ENCODE measurements around the gene GPR17. TPM values are rescaled to one million over a fixed set of nuclear protein-coding genes. Genes with fewer than 3 reads are reported as not detected.

GPR17 gene
- total and polyA plus RNA-seq, 4 experiments from 2014 or later, result not detected

- Mint-ChIP-seq H3K36me3 (no peaks in the 10 kb centered on the region), H3K27ac (no peak overlapping the region), H3K9me3 (no peaks in the 10 kb centered on the region), H3K4me3 (no peak overlapping the region), H3K4me1 (peaks cover 2 to 26% (median 9%) of the 10 kb centered on the region in 4 donors), H3K27me3 (no peaks in the 10 kb centered on the region)
- Histone ChIP-seq H3K9me3 (ENCODE audit: control insufficient read depth in 1 of 2, low read length in 2 of 2) (no peaks in the 10 kb centered on the region), H3K4me1 (ENCODE audit: insufficient read depth, low read length) (peaks cover 21% of the 10 kb centered on the region), H3K27me3 (ENCODE audit: insufficient read depth, low read length) (no peaks in the 10 kb centered on the region), H3K27ac (ENCODE audit: low read depth, low read length) (no peak overlapping the region), H3K4me3 (ENCODE audit: low read length in 2 of 2) (no peak overlapping the region), H3K36me3 (ENCODE audit: insufficient read depth, low read length) (no peaks in the 10 kb centered on the region)
- no peak for DNase-seq
- ChIA-PET CTCF (ENCODE audit: partially characterized antibody) (interaction anchor here (0.6 to 1.8 kb wide), 2 partner anchors 18 to 41 kb away, joined by 3 read pairs; no protein-coding TSS in a partner anchor), POLR2A (ENCODE audit: partially characterized antibody) (no interaction called here)
- intact Hi-C loops (cut with micrococcal nuclease), result no loop called here
These were observed 13.9 kb upstream of the GPR17 start for GRCh38 chr2:127631997-127632581.

- Mint-ChIP-seq H3K9me3 (no peaks in the 10 kb centered on the region), H3K4me3 (no peak overlapping the region), H3K36me3 (no peaks in the 10 kb centered on the region), H3K27ac (peak overlapping the region in 1 of 7 donors; percentile 52), H3K27me3 (no peaks in the 10 kb centered on the region), H3K4me1 (peaks cover 3 to 32% (median 12%) of the 10 kb centered on the region in 4 donors)
- ChIA-PET CTCF (ENCODE audit: partially characterized antibody) (no interaction called here), POLR2A (ENCODE audit: partially characterized antibody) (no interaction called here)
- H3K36me3 ChIP-seq (ENCODE audit: insufficient read depth, low read length), result no peaks in the 10 kb centered on the region
- no peak overlapping the region for H3K27ac ChIP-seq (ENCODE audit: low read depth, low read length)
- intact Hi-C loops (cut with micrococcal nuclease), result no loop called here
- DNase-seq, result no peak
- H3K9me3 ChIP-seq (ENCODE audit: control insufficient read depth in 1 of 2, low read length in 2 of 2), result no peaks in the 10 kb centered on the region
- no peaks in the 10 kb centered on the region for H3K27me3 ChIP-seq (ENCODE audit: insufficient read depth, low read length)
- H3K4me1 ChIP-seq (ENCODE audit: insufficient read depth, low read length), result peaks cover 29% of the 10 kb centered on the region
- no peak overlapping the region for H3K4me3 ChIP-seq (ENCODE audit: low read length in 2 of 2)
These were observed 13.1 kb upstream of the GPR17 start for GRCh38 chr2:127632592-127633489.

- ChIA-PET POLR2A (ENCODE audit: partially characterized antibody) (no interaction called here), CTCF (ENCODE audit: partially characterized antibody) (no interaction called here)
- intact Hi-C loops (cut with micrococcal nuclease), result no loop called here
- Mint-ChIP-seq H3K4me3 (no peak overlapping the region), H3K27me3 (no peaks in the 10 kb centered on the region), H3K27ac (peak overlapping the region in 3 of 7 donors; percentile 23 to 52 (median 30)), H3K36me3 (no peaks in the 10 kb centered on the region), H3K4me1 (peaks cover 7 to 40% (median 18%) of the 10 kb centered on the region in 4 donors), H3K9me3 (no peaks in the 10 kb centered on the region)
- Histone ChIP-seq H3K27ac (ENCODE audit: low read depth, low read length) (no peak overlapping the region), H3K27me3 (ENCODE audit: insufficient read depth, low read length) (no peaks in the 10 kb centered on the region), H3K9me3 (ENCODE audit: control insufficient read depth in 1 of 2, low read length in 2 of 2) (no peaks in the 10 kb centered on the region), H3K36me3 (ENCODE audit: insufficient read depth, low read length) (no peaks in the 10 kb centered on the region), H3K4me3 (ENCODE audit: low read length in 2 of 2) (no peak overlapping the region), H3K4me1 (ENCODE audit: insufficient read depth, low read length) (peaks cover 36% of the 10 kb centered on the region)
- DNase-seq, result no peak
These were observed 12.3 kb upstream of the GPR17 start for GRCh38 chr2:127633556-127634065.

- H3K36me3 Mint-ChIP-seq, result no peaks in the 10 kb centered on the region
These were observed 11.8 kb upstream of the GPR17 start for GRCh38 chr2:127634066-127634617.

GRCh38 chr2:127634626-127635379 lies 11.2 kb upstream of the GPR17 start:
- Histone ChIP-seq H3K4me3 (ENCODE audit: low read length in 2 of 2) (no peak overlapping the region), H3K4me1 (ENCODE audit: insufficient read depth, low read length) (peaks cover 48% of the 10 kb centered on the region), H3K36me3 (ENCODE audit: insufficient read depth, low read length) (no peaks in the 10 kb centered on the region), H3K27ac (ENCODE audit: low read depth, low read length) (no peak overlapping the region), H3K27me3 (ENCODE audit: insufficient read depth, low read length) (no peaks in the 10 kb centered on the region), H3K9me3 (ENCODE audit: control insufficient read depth in 1 of 2, low read length in 2 of 2) (no peaks in the 10 kb centered on the region)
- POLR2A ChIA-PET (ENCODE audit: partially characterized antibody), result no interaction called here
- no peaks in the 10 kb centered on the region for H3K36me3 Mint-ChIP-seq
- peaks cover 9 to 52% (median 26%) of the 10 kb centered on the region in 4 donors for H3K4me1 Mint-ChIP-seq
- no peak overlapping the region for H3K4me3 Mint-ChIP-seq
- H3K27ac Mint-ChIP-seq, result peak overlapping the region in 1 of 7 donors; percentile 42
- no peaks in the 10 kb centered on the region for H3K9me3 Mint-ChIP-seq
- intact Hi-C loops (cut with micrococcal nuclease), result no loop called here
- no peaks in the 10 kb centered on the region for H3K27me3 Mint-ChIP-seq
- CTCF ChIA-PET (ENCODE audit: partially characterized antibody), result no interaction called here
- no peak for DNase-seq

More at GRCh38 chr2:127634066-127634617, 11.8 kb upstream of the GPR17 start:
- Mint-ChIP-seq H3K4me3 (no peak overlapping the region), H3K9me3 (no peaks in the 10 kb centered on the region), H3K27me3 (no peaks in the 10 kb centered on the region), H3K27ac (peak overlapping the region in 2 of 7 donors; percentile 23 to 30), H3K4me1 (peaks cover 9 to 45% (median 22%) of the 10 kb centered on the region in 4 donors)
- intact Hi-C loops (cut with micrococcal nuclease), result no loop called here
- Histone ChIP-seq H3K27ac (ENCODE audit: low read depth, low read length) (no peak overlapping the region), H3K9me3 (ENCODE audit: control insufficient read depth in 1 of 2, low read length in 2 of 2) (no peaks in the 10 kb centered on the region), H3K4me1 (ENCODE audit: insufficient read depth, low read length) (peaks cover 42% of the 10 kb centered on the region), H3K4me3 (ENCODE audit: low read length in 2 of 2) (no peak overlapping the region), H3K36me3 (ENCODE audit: insufficient read depth, low read length) (no peaks in the 10 kb centered on the region), H3K27me3 (ENCODE audit: insufficient read depth, low read length) (no peaks in the 10 kb centered on the region)
- DNase-seq, result no peak
- ChIA-PET POLR2A (ENCODE audit: partially characterized antibody) (no interaction called here), CTCF (ENCODE audit: partially characterized antibody) (no interaction called here)

- no peak overlapping the region for H3K4me3 Mint-ChIP-seq
- Histone ChIP-seq H3K36me3 (ENCODE audit: insufficient read depth, low read length) (no peaks in the 10 kb centered on the region), H3K4me3 (ENCODE audit: low read length in 2 of 2) (no peak overlapping the region), H3K4me1 (ENCODE audit: insufficient read depth, low read length) (peaks cover 56% of the 10 kb centered on the region), H3K27ac (ENCODE audit: low read depth, low read length) (no peak overlapping the region), H3K9me3 (ENCODE audit: control insufficient read depth in 1 of 2, low read length in 2 of 2) (no peaks in the 10 kb centered on the region), H3K27me3 (ENCODE audit: insufficient read depth, low read length) (no peaks in the 10 kb centered on the region)
- peaks cover 9 to 60% (median 31%) of the 10 kb centered on the region in 4 donors for H3K4me1 Mint-ChIP-seq
- ChIA-PET CTCF (ENCODE audit: partially characterized antibody) (no interaction called here), POLR2A (ENCODE audit: partially characterized antibody) (no interaction called here)
- intact Hi-C loops (cut with micrococcal nuclease), result no loop called here
- H3K9me3 Mint-ChIP-seq, result no peaks in the 10 kb centered on the region
- H3K36me3 Mint-ChIP-seq, result no peaks in the 10 kb centered on the region
- no peaks in the 10 kb centered on the region for H3K27me3 Mint-ChIP-seq
- DNase-seq, result no peak
- H3K27ac Mint-ChIP-seq, result peak overlapping the region in 3 of 7 donors; percentile 6 to 42 (median 10)
These were observed 10.3 kb upstream of the GPR17 start for GRCh38 chr2:127635380-127636237.

Measured in CD4-positive, alpha-beta memory T cell (primary cell).